Left ventricle myocardium inferior (tissue), 1 donor: ENCODE data around the gene METTL6. TPM values are rescaled to one million over a fixed set of nuclear protein-coding genes. Genes with fewer than 3 reads are reported as not detected.
A peak's percentile ranks its signal among the peaks of the same experiment; 100 is the strongest.
"Not testable (repeated sequence)": the region's sequence is repeated elsewhere in the genome, so short reads cannot be mapped to it uniquely, and the experiment has no call there.

Experiments used
- DNase-seq: peaks from one replicate; pipeline ENCODE4 v3.0.0-alpha.2; 2020
- H3K27ac ChIP-seq: fragments of 200-600 bp; replicated peaks from 2 replicates; pipeline ENCODE4 v1.8.0; 2021
- H3K27me3 ChIP-seq: fragments of 200-600 bp; 2 replicates; pipeline ENCODE4 v1.8.0; 2021; ENCODE audit warnings: low read depth
- H3K36me3 ChIP-seq: fragments of 200-600 bp; 2 replicates; pipeline ENCODE4 v1.8.0; 2021
- H3K4me1 ChIP-seq: fragments of 200-600 bp; 2 replicates; pipeline ENCODE4 v1.8.0; 2021
- H3K4me3 ChIP-seq: fragments of 200-600 bp; 2 replicates; pipeline ENCODE4 v1.8.0; 2021; ENCODE audit warnings: mild to moderate bottlenecking, moderate library complexity
- H3K9me3 ChIP-seq: fragments of 200-600 bp; replicated peaks from 2 replicates; pipeline ENCODE4 v1.8.0; 2021
- CTCF ChIP-seq: fragments of 200-600 bp; IDR thresholded peaks from 2 replicates; pipeline ENCODE4 v1.8.0; 2021; ENCODE audit warnings: antibody characterized with exemption, mild to moderate bottlenecking, borderline replicate concordance
- intact Hi-C: fragments of 100-400 bp; cut with micrococcal nuclease; formaldehyde crosslinking; loops from one replicate; pipeline ENCODE4 v1.11.0; 2022
- total RNA-seq: library from RNA; stranded (reverse); fragmentation: NEBNext Ultra II Directional; extraction: Animal tissue kit (Norgen Biotek cat#: 25700); gene quantifications from one replicate; pipeline ENCODE4 v1.2.1, GENCODE V29; 2021
- donor health status: DM: no; HTN: yes; CAD: no; lungs with severe emphysema.

Gene METTL6
- total RNA-seq, 1 donor from 2014 or later: 11.3 TPM

GRCh38 chr3:15390460-15390859 is 36.9 kb downstream of the METTL6 start:
- Histone ChIP-seq H3K4me3 (no peak overlapping the region), H3K9me3 (peaks cover 15% of the 10 kb centered on the region), H3K27ac (no peak overlapping the region), H3K27me3 (no peaks in the 10 kb centered on the region), H3K36me3 (no peaks in the 10 kb centered on the region), H3K4me1 (peaks cover 24% of the 10 kb centered on the region)
- no peak for TF ChIP-seq CTCF
- no peak for DNase-seq
- intact Hi-C loops: no loop called here

GRCh38 chr3:15388335-15388734 is 39.0 kb downstream of the METTL6 start:
- H3K27ac ChIP-seq, H3K36me3 ChIP-seq, H3K4me3 ChIP-seq, intact Hi-C loops, DNase-seq, H3K27me3 ChIP-seq: not testable (repeated sequence)
- Histone ChIP-seq H3K9me3 (peaks cover 15% of the 10 kb centered on the region), H3K4me1 (peaks cover 24% of the 10 kb centered on the region)

- H3K4me1 ChIP-seq: peaks cover 24% of the 10 kb centered on the region
- peak overlapping the region; percentile 21 for H3K27ac ChIP-seq
- intact Hi-C loops: no loop called here
These were observed 39.6 kb downstream of the METTL6 start for GRCh38 chr3:15387735-15388134.

GRCh38 chr3:15387171-15387581 is 40.2 kb downstream of the METTL6 start:
- intact Hi-C loops: no loop called here
- Histone ChIP-seq H3K4me3 (no peak overlapping the region), H3K27ac (peak overlapping the region; percentile 21), H3K36me3 (no peaks in the 10 kb centered on the region), H3K27me3 (no peaks in the 10 kb centered on the region), H3K9me3 (peaks cover 15% of the 10 kb centered on the region), H3K4me1 (peaks cover 24% of the 10 kb centered on the region)
- no peak for TF ChIP-seq CTCF
- DNase-seq: no peak

More at GRCh38 chr3:15387735-15388134, 39.6 kb downstream of the METTL6 start:
- no peak for TF ChIP-seq CTCF
- Histone ChIP-seq H3K9me3 (peaks cover 15% of the 10 kb centered on the region), H3K27me3 (no peaks in the 10 kb centered on the region), H3K4me3 (no peak overlapping the region), H3K36me3 (no peaks in the 10 kb centered on the region)
- no peak for DNase-seq

- H3K36me3 ChIP-seq, H3K27me3 ChIP-seq, H3K4me3 ChIP-seq, intact Hi-C loops, DNase-seq: not testable (repeated sequence)
- H3K27ac ChIP-seq: peak overlapping the region; percentile 21
- peaks cover 24% of the 10 kb centered on the region for H3K4me1 ChIP-seq
- peaks cover 15% of the 10 kb centered on the region for H3K9me3 ChIP-seq
These were observed 40.7 kb downstream of the METTL6 start for GRCh38 chr3:15386654-15386955.

- H3K36me3 ChIP-seq: no peaks in the 10 kb centered on the region
- H3K4me3 ChIP-seq: no peak overlapping the region
- peaks cover 24% of the 10 kb centered on the region for H3K4me1 ChIP-seq
- intact Hi-C loops: no loop called here
- no peak overlapping the region for H3K27ac ChIP-seq
- H3K27me3 ChIP-seq: no peaks in the 10 kb centered on the region
- TF ChIP-seq CTCF: no peak
- no peak for DNase-seq
- H3K9me3 ChIP-seq: peaks cover 15% of the 10 kb centered on the region
These were observed 41.3 kb downstream of the METTL6 start for GRCh38 chr3:15385901-15386653.

GRCh38 chr3:15385238-15385695 is 42.1 kb downstream of the METTL6 start:
- H3K27ac ChIP-seq, H3K36me3 ChIP-seq, intact Hi-C loops, H3K4me3 ChIP-seq, H3K27me3 ChIP-seq, DNase-seq: not testable (repeated sequence)
- H3K9me3 ChIP-seq: peaks cover 15% of the 10 kb centered on the region
- H3K4me1 ChIP-seq: peaks cover 22% of the 10 kb centered on the region
